NCI-H2196 treated with DMSO at 0.1 percent for 48 hours (cell line): Measurements from ENCODE around the gene GPR152.

Experiments
- DNase-seq: peaks from one replicate; lab custom pipeline; 2025; ENCODE audit not compliant: unreplicated experiment; lab: John Stamatoyannopoulos, UW

Gene GPR152

DNA sequence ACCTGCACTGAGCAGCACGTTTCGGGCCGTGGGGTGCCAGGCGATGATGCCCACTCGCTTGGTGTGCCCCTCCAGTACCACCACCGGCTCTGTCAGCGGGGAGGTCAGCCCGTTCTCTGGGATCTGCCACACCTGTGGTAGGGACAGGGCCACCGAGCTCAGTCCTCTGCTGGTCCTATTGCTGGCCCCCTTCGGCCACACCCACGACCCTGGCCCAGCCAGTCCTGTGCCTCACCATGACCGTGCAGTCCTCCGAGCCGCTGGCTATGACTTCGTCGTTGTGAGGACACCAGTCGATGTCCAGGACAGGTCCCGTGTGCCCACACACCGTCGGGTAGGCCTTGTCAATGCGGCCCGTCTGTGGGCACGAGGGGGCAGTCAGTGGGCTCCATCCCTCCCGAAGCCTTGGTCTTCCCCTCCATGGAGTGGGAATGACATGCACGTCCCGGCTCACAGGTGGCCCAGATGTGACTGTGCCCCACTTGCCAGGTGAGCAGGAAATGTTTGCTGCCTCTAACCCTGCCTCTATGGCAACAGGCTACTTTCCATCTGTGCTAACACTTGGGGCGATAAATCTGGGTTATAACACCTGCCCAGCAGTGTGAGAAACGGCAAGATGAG lies 10.7 kb downstream of the GPR152 start:
- DNase-seq = no peak

DNA sequence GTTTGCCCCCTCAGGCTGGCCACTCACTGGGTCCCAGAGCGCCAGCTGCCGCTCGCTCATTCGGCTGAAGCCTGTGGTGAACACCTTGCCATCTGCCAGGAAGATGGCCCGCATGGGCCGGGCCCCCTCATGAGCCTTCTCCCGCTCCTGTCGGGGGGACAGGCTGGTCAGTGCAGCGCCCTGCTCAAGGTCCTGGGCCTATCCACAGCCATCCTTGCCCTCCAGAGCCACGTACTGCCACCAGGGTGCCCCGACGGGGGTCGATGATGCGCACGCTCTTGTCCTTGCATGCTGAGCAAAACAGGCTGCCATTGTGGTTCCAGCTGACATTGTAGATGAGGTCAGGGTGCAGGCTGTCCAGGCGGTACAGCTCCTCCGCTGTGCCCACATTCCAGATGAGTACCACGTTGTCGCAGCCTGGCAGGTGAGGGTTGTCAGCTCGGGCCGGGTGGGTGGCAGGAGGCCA lies 11.4 kb downstream of the GPR152 start:
- DNase-seq = no peak

DNA sequence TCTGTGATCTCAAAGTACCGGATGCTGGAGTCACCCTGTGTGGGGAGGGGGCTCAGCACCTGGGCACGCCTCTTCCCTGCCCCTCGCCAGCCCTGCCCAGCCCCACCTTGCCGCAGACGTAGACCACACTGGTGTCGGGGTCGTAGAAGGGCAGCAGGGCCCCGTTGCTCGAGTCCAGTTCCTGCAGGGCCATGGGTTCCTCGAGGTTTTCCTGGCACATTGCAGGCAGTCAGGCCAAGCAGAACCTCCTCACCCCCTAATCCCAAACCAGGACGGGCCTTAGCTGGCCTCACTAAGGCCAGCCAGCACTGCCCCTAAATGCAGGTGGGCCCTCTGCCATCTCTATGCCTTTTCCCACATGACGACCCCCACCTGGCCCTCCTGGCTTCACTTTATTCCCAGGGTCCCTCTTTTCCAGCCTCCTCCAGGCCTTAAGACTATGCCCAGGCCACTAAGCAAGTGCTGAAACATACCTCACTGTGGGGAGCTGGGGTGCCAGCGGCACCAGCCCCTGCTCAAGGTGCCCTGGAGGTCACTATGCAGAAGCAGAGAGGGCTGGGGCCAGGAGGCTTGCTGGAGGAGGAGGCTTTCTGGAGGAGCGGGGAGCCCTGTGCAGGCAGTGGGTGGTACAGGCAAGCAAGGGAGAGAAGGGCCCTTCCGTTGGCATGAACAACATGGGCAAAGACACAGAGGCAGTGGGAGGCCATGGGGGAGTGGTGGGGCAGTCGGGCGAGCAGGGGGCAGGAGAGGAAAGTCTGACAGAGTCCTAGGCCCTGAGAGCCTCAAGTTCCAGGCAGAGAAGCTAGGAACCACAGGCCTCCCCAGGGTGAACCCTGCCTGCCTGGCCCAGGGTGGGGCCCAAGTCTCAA lies 12.1 kb downstream of the GPR152 start:
- no peak for DNase-seq

DNA sequence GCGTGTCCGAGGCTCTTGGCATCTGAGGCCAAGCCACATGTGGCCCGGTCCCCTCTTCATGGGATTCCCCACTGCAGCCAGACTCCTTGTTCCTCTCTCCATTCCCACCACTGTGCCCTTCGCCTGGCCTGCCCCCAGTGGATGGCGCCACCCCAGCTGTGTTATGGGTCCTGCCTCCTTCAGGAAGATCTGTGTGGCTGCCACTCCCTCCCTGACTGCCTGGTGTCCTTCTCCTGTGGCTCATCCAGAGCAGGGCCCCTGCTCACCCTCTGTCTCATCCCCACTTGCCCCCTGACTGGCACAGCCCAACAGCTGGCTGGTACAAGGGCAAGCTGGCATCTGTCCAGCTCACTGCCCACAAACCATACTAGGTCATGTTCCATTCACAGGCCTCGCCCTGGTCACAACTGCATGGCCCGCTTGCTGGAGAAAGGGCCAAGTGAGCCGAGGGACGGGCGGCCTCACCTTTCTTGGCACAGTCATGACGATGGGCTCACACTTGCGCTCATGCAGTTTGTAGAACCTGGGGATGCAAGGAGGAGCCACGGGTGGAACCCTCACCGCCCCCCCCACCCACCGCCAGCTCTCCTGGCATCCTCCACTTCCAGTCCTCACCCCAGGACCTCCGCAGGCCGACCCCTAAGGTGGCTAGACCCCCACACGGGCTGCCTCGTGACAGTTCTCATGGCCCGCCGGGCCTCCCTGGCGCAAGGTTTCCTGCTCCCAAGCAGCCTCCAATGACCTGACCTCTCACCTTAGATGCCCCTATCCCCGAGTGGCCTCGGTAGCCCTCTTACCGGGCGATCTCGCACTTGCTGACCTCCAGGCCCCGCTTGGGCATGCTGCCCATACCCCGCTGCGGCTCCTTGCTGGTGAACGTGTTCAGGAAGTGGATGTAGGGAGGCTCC lies 13.0 kb downstream of the GPR152 start:
- peak; percentile 45 for DNase-seq

DNA sequence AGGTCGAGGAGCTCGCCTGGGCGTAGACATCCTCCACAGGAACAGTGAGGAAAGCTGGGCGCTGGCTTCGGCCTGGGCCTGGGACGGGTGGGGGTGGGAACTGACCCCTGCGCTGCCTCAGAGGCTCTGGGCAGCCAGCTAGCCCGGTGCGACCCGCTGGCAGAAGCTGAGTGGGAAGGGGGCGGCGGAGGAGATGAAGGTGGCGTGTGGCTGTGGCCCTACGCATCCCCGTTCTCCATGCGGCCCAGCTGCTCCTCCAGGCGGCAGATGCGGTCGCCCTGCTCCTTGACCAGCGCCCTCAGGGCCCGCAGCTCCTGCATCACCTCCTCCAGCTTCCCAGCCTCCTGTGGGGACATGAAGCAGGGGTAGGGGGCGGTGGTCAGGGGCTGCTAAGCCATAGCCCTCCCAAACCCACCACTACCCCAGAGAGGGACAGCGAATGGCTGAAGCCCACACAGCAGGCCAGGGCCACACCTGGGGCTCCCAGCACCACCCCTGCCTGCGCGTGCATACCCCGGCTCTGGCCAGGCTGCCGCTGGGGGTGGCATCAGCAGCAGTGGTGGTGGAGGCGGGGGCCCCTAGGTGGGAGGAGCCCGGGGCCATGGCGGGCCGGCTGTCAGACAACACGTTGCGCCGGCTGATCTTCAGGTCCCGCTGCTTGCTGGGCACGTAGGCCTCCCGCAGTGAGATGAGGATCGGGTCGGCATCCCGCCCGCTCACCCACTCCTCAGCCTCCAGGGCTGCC lies 14.2 kb downstream of the GPR152 start:
- no peak for DNase-seq

DNA sequence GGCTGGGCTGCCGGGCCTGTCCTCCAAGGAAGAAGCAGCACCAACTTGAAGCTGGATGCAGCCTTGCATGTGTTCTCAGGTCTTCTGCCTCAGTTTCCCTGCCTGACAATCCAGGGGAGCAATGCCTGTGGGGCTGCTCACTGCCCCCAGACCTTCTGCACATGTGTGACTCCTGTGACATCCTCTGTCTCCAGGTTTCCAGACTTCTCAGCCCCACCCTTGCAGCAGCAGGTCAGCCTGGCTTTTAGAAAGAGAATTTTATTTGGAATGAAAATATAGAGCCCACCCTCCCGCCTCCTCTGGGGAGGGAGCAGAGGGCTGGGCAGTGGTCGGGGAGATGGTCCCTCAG lies 14.7 kb downstream of the GPR152 start:
- DNase-seq = no peak

DNA sequence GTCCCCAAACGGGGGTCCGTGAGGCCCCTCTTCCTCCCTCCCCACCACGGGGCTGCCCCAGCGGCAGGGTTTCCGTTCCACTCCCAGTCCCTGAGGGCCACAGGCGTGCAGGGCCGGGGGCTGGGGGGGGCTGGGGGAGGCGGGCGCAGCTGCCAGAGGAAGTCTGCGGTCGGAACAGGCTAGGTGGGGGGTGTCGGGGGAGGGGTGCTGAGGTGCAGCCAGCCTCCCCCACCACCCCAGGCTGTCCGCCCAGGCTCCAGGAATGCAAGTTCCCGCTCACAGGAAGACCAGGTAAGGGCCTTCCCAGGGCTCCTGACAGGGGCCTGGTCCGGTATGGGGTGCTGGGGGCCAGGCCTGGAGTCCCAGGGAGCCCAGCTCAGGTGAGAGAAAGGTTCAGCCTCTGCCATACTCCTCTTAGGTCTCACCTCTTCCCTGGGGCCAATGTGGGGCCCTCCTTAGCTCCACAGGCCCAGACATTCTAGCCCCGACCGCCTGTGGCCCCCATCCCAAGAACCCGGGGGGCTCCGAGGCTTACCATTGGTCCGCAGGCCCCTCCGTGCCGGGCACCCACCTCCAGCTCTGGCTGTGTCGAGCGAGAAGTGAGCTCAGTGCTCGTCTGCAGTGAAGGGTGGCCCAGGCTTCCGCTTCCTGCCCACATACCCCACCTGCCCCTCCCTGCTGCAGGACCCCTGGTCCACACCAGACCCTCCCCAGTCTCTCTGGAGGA lies 15.3 kb downstream of the GPR152 start, which contains the start of gene PTPRCAP:
Gene PTPRCAP (minus strand): TSS at position 601 of the 727 bp plus-strand sequence. CDS start 63 bp downstream, at position 538.
- no peak for DNase-seq

DNA sequence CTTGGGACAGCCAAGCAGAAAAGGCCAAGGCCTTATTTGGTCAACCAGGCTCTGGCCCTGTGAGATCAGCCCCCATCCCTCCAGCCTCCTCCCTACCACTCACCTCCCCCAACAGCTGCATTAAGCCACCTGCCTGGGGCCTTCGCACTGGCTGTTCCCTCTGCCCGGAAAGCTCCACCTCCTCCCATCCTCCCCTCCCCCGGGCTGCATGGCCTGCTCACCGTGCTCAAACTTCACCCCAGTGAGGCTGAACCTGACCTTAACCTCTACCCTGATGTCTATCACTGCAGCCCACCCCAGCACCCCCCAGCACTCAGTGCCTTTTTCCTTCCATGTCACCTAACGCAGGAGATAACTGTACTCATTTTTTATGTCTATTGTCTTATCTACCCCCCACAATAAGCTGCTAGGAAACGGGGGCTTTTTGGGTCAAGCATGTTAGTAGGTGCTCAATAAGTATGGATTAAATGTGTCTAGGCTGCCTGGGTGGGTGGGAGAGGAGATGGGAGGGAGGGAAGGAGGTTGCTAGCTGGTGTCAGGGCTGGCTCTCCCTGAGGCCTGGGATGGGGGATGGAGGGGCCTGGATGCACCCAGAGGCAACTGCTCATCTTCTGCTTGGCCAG lies 16.0 kb downstream of the GPR152 start:
- no peak for DNase-seq

DNA sequence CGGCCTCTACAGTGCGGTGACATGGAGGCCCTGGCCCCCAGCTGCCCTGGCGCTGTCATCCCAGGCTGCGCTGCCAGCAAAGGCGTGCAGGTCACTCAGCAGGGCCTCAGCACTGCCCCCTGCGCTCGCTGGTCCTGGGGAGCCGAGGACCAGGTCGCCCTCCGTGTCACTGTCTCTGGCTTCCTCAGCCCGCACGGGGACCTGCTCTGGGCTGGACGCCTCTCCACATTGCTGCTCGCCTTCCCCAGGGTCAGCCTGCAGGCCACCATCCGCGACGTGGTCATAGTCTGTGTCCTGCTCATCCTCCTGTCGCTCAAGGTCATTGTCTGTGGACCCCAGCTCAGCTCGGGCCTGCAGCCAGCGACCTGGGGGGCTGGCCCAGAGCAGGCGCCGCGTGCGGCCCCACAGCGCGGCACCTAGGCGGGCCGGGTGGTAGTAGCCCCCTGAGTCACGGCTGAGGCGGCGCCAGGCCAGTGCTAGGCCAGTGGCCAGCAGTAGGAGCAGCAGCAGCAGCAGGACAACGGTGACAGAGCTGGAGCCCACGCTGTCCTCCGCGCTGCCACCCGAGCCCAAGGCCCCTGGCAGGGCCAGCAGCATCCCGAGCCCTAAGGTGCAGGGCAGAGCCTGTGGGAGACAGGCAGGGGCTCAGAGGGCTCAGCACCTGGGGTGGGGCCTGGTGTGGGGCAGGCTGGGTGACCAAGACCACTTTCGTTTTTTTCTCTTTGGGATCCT lies 16.6 kb downstream of the GPR152 start:
- DNase-seq = no peak

DNA sequence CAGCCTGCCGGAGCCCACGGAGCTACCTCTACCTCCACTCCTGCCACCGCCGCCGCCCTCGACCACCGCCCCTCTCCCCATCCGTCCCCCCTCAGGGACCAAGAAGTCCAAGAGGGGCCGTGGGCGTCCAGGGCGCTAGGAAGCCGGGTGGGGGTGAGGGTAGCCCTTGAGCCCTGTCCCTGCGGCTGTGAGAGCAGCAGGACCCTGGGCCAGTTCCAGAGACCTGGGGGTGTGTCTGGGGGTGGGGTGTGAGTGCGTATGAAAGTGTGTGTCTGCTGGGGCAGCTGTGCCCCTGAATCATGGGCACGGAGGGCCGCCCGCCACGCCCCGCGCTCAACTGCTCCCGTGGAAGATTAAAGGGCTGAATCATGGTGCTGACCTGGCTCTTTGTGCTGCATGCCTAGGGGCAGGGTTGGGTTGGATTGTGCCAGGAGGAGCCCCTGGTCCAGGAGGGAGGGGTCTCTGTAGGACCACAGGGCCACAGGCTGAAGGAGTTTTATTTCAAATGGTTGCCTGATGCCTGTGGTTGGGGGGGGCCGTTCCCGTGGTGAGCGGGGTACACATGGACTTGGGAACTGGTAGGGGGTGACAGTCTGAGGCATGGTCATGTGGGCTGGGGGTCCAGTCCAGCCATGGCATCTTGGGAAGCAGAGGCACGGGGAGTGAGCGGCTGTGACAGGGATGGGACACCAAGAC lies 17.4 kb downstream of the GPR152 start:
- DNase-seq = no peak

DNA sequence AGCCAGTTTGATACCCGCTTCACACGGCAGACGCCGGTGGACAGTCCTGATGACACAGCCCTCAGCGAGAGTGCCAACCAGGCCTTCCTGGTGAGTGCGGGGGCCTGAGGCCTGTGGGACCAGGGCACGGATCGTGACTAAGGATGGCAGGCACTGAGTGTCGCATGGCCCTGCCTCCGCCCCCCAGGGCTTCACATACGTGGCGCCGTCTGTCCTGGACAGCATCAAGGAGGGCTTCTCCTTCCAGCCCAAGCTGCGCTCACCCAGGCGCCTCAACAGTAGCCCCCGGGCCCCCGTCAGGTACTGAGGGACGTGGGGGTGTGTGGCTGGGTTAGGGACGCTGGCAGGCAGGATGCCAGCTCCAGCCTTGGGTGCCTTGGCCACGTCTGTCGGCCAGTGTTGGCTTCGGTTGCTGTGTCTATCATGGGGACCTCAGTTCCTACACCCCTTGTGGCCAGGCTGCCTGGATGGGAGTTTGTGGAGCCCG lies 18.1 kb downstream of the GPR152 start:
- DNase-seq = no peak

DNA sequence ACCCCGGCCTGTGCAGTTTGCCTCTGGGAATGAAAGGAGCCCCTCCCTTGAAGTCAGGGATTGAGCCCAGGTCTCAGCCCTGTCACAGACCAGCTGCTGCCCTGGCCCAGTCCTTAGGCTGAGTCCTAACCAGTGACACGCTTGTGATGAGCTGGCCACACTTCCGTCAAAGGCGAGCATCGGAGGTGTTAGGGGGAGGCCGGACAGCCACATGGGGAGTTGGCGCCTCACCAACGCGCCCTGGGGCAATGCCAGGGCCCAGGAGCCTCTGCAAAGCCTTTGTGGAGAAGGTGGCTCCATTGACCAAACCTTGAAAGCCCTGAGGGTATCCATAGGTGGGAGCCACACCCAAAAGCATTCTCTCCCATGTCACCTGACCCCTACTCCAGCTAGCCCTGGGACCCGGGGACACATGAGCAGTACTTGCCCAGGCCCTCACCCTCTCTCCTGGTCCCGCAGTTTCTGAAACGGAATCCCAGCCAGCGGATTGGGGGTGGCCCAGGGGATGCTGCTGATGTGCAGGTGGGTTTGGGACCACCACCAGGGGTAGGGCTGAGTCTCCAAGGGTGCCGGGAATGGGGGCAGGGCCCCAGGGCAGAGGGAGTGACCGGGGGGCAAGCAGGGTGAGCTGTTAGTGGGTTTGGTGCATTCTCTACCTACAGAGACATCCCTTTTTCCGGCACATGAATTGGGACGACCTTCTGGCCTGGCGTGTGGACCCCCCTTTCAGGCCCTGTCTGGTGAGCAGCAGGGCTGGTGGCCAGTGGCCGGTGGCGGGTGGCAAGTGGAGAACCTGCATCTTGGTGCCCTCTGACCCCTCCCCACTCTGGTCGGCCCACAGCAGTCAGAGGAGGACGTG lies 18.8 kb downstream of the GPR152 start:
- no peak for DNase-seq

DNA sequence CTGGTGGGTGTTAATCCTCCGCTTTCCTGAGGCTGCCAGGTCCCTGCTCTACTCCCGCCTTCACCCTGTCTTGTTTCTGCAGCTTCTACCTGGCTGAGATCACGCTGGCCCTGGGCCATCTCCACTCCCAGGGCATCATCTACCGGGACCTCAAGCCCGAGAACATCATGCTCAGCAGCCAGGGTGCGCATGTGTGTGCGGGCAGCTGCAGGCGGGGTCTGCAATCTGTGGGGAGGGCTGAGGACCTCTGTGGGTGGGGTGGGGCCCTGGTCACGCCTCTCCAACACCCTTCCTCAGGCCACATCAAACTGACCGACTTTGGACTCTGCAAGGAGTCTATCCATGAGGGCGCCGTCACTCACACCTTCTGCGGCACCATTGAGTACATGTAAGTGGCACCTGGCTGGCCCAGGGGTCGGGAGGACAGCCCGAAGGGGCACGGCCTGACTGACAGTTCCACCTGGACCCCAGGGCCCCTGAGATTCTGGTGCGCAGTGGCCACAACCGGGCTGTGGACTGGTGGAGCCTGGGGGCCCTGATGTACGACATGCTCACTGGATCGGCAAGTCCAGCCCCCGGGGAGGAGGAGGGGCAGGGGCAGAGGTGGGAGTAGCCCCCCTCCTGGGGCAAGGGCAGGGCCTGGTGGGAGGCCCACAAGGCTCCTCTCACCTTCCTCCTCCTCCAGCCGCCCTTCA lies 19.7 kb downstream of the GPR152 start:
- DNase-seq = no peak

DNA sequence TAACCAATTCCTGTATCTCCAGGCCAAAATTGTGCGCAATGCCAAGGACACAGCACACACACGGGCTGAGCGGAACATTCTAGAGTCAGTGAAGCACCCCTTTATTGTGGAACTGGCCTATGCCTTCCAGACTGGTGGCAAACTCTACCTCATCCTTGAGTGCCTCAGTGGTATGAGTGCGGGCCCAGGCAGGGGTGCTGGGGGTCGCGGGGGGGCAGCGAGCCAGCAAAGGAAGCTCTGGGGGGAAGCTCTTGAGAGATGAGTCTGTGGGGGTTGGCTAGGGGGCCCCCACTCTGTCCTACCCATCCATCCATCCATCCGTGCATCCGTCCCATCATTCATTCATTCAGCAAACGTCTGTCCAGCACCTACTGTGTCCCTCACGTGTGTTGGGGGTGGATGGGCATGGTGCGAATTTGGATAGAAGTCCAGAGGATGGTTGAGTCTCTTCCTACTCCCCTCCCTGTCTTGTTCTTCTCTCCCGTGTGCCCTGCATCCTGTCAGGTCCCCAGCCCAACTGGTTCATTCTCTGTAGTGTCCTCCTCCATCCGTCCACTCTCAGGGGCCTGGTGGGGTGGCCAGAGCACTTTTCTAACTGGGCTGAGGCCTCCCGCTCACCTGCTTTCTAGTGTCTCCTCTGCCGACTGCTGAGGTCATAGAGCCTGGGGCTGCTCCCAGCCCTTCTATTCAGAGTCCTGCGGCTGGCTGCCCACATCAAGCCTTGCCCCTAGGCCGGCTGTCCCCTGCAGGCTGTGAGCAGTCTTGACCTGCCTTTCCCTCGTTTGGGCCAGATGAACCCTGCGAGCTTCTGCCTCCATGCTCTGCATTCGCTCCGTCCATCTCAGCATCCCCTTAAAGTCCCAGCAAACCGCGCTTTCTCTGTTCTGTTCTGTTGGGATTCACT lies 20.9 kb downstream of the GPR152 start:
- no peak for DNase-seq

DNA sequence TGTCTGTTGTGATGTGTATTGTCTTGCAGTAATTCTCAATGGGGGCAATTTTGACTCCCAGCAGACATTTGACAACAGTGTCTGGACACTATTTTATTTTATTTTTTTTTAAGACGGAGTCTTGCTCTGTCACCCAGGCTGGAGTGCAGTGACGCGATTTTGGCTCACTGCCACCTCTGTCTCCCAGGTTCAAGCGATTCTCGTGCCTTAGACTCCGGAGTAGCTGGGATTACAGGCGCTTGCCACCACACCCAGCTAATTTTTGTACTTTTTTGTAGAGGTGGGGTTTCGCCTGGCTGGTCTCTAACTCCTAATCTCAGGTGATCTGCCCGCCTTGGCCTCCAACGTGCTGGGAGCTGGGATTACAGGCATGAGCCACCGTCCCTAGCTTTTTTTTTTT lies 22.8 kb downstream of the GPR152 start:
- no peak for DNase-seq
